ENCODE data around the gene DTNBP1.

Gene DTNBP1

DNA sequence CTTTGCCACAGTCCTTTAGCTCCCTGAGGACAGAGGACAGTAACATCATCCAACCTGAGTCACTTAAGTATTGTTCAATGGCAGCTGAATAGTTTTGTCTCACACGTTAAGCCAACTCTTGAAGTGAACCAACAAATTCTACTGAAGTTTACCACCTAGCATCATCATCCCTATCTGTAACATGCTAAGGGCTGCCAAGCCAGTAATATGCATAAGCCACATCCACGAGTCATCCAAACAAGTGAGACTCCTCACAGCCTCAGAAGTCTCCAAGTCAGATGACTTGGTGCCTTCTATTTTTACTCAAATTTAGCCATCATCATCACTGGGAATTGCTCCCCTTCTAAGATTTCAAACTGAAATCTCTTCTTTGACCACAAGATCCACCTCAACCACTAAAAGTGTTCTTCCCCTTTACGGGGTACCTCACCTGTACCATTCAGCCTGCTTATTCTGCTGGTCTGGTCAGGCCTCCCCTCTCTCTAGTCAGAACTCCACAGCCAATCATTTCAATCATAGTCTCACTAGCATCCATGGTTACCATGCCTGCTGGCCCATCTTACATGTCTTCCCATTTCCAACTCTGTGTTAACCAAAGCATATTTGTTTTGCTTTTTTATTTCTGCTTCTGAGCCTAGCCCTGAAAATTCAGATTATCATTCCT lies 73.7 kb downstream of the DTNBP1 start:
- peak; percentile 64 for DNase-seq (ENCODE audit: low read depth)

GRCh38 chr6:15586503-15586902 lies 76.3 kb downstream of the DTNBP1 start:
- no peak for DNase-seq (ENCODE audit: low read depth)

DNA sequence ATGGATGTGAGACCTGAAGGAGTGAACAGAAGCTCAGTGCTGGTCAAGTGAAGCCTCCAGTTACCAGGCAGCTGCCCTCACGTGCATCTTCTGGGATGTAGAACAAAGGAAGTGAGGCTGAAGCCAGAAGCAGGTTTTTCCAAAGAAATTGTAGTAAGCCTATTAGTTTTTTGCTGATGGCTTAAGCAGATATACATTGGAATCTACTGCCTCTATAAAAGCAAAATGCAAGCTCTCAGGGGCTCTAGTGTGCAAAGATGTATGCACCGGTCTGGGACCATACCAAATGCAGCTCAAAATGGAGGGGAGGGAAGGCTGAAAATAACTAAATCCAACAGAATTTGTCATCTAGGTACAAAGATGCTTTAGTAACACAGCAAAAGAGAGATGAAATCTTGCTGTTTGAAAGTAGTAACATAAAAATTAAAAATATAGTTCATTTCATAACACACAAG lies 77.0 kb downstream of the DTNBP1 start:
- DNase-seq (ENCODE audit: low read depth): no peak

- DNase-seq (ENCODE audit: low read depth): no peak
Observed at GRCh38 chr6:15582499-15582898, 80.3 kb downstream of the DTNBP1 start.

GRCh38 chr6:15581751-15582150 lies 81.1 kb downstream of the DTNBP1 start:
- no peak for DNase-seq (ENCODE audit: low read depth)

DNA sequence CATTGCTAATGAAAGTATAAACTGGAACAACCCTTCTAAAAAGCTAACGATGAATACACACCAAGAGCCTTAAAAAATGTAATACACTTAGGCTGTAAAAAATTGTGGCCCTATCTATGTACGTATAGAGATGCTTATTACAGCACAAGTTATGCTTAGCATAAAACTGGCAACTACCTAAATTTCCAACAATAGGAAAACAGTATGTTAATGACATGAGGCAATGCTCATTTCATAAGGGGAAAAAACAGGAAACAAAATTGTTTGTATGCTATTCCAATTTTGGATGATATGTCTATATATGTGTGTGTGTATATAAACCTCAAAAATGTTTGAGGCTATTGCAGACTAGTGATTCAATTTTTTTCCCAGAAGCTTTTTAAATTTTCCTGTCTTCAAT lies 82.5 kb downstream of the DTNBP1 start:
- DNase-seq (ENCODE audit: low read depth): no peak

GRCh38 chr6:15578716-15579391 lies 84.0 kb downstream of the DTNBP1 start:
- DNase-seq (ENCODE audit: low read depth): no peak

GRCh38 chr6:15577550-15578171 lies 85.2 kb downstream of the DTNBP1 start:
- peak; percentile 12 for DNase-seq (ENCODE audit: low read depth)

DNA sequence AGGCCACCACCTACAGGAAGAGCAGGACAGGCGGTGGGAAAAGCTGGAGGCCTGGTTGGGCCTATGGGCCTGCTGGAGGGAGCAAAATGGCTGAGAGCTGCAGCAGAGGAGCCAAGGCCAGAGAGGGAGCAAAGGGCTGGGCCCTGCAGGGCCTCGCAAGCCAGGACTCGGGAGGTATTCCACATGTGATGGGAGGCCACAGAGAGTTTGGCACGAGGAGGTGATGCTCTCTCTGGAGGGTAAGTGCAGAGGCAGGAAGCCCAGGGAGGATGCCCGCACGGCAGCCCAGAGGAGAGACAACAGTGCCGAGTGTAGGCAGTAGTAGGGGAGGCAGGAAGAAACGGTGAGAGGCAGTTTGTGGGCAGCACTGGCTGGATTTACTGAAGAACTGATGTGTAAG lies 85.7 kb downstream of the DTNBP1 start:
- no peak for DNase-seq (ENCODE audit: low read depth)

DNA sequence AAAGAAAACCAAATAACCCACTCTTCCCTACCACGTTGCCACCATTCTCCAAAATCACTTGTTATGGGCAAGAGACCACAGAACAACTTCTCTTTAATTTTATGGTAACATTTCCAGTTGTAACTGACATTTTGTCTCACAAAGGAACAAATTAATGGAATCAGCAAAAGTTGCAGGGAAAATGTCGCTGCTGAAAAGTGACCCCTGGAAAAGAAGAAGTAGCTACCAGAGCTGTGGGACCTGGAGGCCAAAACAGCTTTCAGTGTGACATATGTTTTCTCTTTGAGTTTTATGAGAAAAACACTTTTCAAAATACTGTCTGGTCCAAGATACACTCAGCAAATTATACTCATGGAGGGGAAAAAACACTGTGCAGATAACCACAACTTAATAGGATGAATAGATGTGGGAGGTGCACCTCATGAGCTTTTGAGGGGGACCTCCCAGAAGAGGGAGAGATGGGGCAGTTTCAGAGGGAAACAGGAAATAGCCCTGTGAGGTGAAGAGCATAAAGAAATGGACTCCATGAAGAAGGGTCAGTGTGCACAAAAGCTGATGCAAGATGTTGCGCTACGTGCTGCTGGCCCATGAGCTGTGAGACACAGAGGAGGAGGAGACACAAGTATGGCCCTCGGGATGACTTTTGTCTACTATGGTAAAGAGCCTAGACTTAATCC lies 87.3 kb downstream of the DTNBP1 start:
- no peak for DNase-seq (ENCODE audit: low read depth)

DNA sequence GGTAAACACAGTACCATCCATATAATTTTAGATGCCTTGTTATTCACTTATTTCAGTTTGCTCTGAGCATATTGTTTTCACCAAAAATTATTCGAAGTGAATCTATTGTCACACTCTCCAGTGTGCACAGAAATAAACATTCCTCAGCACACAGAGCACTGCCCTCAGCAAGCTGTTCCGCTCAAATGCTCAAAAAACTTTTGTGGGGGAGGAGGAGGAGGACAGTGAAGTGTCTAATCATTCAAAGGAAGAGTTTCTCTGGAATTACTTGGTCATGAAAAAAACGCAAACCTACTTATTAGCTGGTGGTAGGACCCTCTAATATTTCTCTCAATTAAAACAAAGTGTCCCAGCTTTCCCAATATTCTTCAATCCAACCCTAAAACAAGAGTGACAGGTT lies 88.3 kb downstream of the DTNBP1 start:
- no peak for DNase-seq (ENCODE audit: low read depth)

GRCh38 chr6:15574023-15574422 lies 88.8 kb downstream of the DTNBP1 start:
- no peak for DNase-seq (ENCODE audit: low read depth)

DNA sequence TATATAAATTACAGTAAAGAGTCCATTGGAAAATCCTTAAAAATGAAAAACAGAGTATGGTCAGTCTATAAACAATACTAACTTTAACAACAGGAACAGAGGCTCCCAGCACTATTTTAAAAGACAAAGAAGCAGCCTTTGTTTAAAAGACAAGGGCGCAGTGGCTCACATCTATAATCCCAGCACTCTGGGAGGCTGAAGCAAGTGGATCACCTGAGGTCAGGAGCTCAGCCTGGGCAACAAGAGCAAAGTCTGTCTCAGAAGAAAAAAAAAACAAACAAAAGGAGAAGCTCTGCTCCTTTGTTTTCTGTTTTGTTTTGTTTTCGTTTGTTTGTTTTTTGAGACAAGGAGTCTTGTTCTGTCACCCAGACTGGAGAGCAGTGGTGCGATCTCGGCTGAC lies 89.4 kb downstream of the DTNBP1 start:
- no peak for DNase-seq (ENCODE audit: low read depth)

- DNase-seq (ENCODE audit: low read depth): no peak
Observed at GRCh38 chr6:15572296-15573016, 90.4 kb downstream of the DTNBP1 start.

GRCh38 chr6:15570171-15570570 lies 92.7 kb downstream of the DTNBP1 start:
- no peak for DNase-seq (ENCODE audit: low read depth)

DNA sequence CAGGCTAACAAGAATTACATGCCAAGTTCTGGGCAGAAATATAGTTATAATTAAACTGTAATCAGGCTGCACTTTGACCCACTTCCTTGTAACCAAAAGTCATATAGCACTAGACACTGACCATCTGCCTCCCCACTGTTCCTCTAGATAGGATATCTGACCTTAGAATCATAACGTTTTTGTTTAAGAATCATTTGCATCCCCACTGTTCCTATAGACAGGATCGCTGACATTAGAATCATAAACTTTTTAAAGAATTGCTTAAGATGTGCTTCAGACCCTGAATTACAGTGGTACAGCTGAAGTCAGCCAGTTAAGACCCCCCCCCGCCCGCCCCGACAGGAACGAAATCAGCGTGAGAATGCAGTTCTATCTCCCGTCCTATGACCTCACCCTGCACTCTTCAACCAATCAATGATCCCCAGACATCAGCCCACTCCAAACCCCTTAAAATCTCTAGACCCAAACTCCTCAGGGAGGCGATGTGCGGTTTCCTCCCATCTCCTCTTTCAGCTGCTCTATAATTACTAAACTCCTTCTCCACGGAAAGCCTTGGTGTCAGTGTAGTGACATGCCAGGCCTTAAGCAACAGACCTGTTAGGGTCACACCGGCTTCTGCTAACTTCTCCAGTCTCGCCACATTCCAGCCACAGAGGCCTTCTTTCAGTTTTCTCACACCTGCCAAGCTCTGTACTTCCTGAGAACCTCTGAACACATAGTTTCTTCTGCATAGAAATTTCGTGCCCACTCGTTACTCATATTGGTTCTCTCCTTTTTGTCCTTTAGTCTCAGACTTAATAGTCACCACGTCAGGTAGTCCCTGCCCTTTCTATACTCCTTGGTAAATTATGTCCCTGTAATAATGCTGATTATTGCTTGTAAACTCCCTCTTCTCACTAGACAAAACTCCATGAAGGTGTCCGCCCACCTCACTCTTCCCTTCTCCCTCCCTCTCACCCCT lies 93.5 kb downstream of the DTNBP1 start:
- no peak for DNase-seq (ENCODE audit: low read depth)

- no peak for DNase-seq (ENCODE audit: low read depth)
Observed at GRCh38 chr6:15562977-15563376, 99.9 kb downstream of the DTNBP1 start.

DNA sequence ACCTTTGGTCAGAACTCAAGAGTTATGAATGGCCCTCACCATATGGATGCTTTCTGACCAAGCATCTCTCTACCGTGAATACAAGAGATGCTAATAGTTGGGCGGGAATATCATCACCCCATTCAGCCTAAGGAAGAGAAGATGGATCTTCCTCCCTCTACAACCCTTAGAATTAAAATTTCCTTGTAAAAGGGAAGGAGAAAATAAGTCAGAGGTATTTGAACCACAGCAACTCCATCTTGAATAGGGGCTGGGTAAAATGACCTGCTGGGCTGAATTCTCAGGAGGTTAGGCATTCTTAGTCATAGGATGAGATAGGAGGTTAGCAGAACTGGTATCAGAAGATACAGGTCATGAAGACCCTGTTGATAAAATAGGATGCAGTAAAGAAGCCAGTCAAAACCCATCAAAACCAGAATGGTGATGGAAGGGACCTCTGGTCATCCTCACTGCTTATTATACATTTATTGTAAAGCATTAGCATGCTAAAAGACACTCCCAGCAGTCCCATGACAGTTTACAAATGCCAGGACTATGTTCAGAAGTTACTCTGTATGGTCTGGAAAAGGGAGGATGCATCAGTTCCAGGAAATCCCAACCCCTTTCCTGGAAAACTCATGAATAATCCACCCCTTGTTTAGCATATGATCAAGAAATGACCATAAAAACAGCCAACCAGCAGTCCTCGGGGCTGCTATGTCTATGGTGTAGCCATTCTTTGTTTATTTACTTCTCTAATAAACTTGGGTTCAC lies 101.2 kb downstream of the DTNBP1 start:
- DNase-seq (ENCODE audit: low read depth): no peak

DNA sequence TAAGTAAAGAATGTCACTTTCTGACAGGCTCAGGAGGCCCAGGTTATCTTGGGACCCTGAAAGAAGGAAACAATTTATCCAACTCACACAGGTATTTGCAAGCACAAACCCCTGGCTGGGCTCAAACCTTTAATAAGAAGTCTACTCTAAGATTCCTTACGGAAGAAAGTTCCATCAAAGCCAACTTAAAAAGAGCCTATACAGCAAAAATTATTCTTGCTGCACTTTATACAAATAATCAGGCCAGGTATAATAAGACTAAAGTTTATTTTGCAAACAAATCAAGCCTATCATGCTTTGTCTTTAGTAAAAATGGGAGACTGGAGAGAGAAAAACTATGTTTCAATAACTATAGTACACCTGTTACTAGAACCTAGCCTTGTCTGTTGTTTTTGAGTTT lies 102.1 kb downstream of the DTNBP1 start:
- DNase-seq (ENCODE audit: low read depth): no peak

DNA sequence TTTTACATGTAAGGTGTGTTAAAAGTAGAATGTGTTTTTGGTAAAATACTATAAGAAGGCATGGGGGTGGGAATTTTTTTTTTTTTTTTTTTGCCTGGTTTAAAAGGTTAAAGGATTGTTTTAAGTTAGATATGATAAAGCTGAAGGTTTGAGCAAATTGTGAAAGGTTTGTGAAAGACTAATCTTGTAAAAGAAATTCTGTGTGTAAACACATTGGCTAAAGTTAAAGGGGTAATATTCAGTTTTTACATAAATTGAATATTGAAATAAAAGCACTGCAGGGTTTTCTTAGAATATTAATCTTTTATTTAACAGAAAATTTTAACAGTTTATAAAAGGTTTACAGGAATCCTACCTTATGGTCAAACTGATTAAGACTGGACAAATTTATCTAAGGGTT lies 105.7 kb downstream of the DTNBP1 start:
- no peak for DNase-seq (ENCODE audit: low read depth)

Data from amniotic epithelial cell (primary cell).